Loucy (cell line): ENCODE results near the gene AKAP13.

Experiments used
- H2AFZ ChIP-seq: fragments of 200-600 bp; sonication (generic); 2 replicates; pipeline ENCODE4 v1.6.0; 2016; ENCODE audit warnings: antibody characterized with exemption, mild to moderate bottlenecking, low read length, moderate library complexity
- H3F3A ChIP-seq: fragments of 200-600 bp; 2 replicates; pipeline ENCODE4 v1.6.0; 2016; ENCODE audit warnings: antibody characterized with exemption, low read depth, mild to moderate bottlenecking
- H3K27me3 ChIP-seq: fragments of 200-600 bp; sonication (generic); 2 replicates; pipeline ENCODE4 v1.6.1; 2014; ENCODE audit warnings: low read length, mild to moderate bottlenecking; ENCODE audit not compliant: insufficient read depth, poor library complexity, severe bottlenecking
- H3K36me3 ChIP-seq: fragments of 200-600 bp; sonication (generic); 2 replicates; pipeline ENCODE4 v1.6.1; 2016; ENCODE audit warnings: low read length; ENCODE audit not compliant: insufficient read depth
- H3K4me1 ChIP-seq: fragments of 200-600 bp; sonication (generic); 2 replicates; pipeline ENCODE4 v1.5.1; 2014; ENCODE audit warnings: low read length, mild to moderate bottlenecking; ENCODE audit not compliant: insufficient read depth, poor library complexity, severe bottlenecking
- H3K4me2 ChIP-seq: fragments of 200-600 bp; sonication (generic); 2 replicates; pipeline ENCODE4 v1.6.0; 2014; ENCODE audit warnings: antibody characterized with exemption, low read length, low read depth, mild to moderate bottlenecking; ENCODE audit not compliant: poor library complexity, severe bottlenecking
- H3K4me3 ChIP-seq: fragments of 200-600 bp; sonication (generic); 2 replicates; pipeline ENCODE4 v1.5.1; 2014; ENCODE audit warnings: low read length, mild to moderate bottlenecking, mixed read lengths; ENCODE audit not compliant: poor library complexity, severe bottlenecking
- H3K79me2 ChIP-seq: fragments of 200-600 bp; sonication (generic); 2 replicates; pipeline ENCODE4 v1.6.1; 2014; ENCODE audit warnings: low read length; ENCODE audit not compliant: insufficient read depth
- H3K9ac ChIP-seq: fragments of 200-600 bp; sonication (generic); 2 replicates; pipeline ENCODE4 v1.6.0; 2014; ENCODE audit warnings: mild to moderate bottlenecking, low read depth, low read length, moderate library complexity; ENCODE audit not compliant: poor library complexity, severe bottlenecking
- H3K9me2 ChIP-seq: fragments of 200-600 bp; sonication (generic); replicated peaks from 2 replicates; pipeline ENCODE4 v1.6.1; 2016; ENCODE audit warnings: low read depth, low read length, mixed read lengths
- H3K9me3 ChIP-seq: fragments of 200-600 bp; sonication (generic); 2 replicates; pipeline ENCODE4 v1.6.1; 2014; ENCODE audit warnings: mild to moderate bottlenecking, antibody characterized with exemption, low read length, low read depth; ENCODE audit not compliant: insufficient read depth
- H4K20me1 ChIP-seq: fragments of 200-600 bp; sonication (generic); 2 replicates; pipeline ENCODE4 v1.6.0; 2014; ENCODE audit warnings: antibody characterized with exemption, low read length, mild to moderate bottlenecking; ENCODE audit not compliant: insufficient read depth, poor library complexity, severe bottlenecking
- EZH2phosphoT487 ChIP-seq: fragments of 200-600 bp; IDR thresholded peaks from 2 replicates; pipeline ENCODE4 v1.6.1; 2018; ENCODE audit warnings: antibody characterized with exemption, mild to moderate bottlenecking, moderate library complexity, borderline replicate concordance
- TF ChIP-seq, protein P1 (sequence below): fragments of 200-600 bp; sonication (generic); conservative IDR thresholded peaks from 2 replicates; pipeline ENCODE4 v1.5.1; 2014; ENCODE audit warnings: mild to moderate bottlenecking, antibody characterized with exemption, low read length

AKAP13 gene

DNA sequence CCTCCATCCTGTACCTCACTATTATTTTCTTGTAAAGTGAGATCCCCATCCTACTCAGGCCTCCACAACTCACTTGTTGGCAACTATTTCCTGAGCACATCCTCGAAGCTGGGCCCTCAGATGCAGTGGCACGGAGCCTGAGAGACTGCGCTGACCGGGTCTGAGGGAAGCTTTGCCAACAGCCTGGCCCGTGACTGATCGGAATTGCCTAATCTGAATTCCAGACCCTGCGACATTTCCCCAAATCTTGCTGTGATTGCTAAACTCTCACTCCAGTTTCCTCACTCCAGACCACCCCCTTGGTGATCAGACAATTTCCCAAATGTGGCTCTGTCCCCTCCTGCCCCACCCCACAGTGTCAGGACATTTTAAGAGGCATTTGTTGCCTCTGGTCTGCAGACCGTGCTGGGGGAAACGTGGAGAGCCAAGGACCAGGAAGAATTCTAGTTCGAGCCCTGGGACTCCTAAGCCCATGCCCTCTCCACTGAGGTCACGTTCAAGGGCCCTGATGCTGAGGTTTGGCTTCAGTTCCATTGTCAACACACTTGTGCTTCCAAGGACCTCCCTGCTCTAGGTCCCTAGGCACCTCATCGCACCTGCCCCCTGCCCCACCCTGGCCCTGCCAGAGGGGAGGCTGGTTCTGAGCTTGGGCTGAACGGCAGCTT lies 391.5 kb downstream of the AKAP13 start:
- H3K27me3 ChIP-seq: no peaks in the 10 kb centered on the region
- no peaks in the 10 kb centered on the region; the same call in 1 of the 2 replicates for H3K36me3 ChIP-seq
- peaks cover 2% of the 10 kb centered on the region; the same call in 1 of the 2 replicates for H3K79me2 ChIP-seq
- no peaks in the 10 kb centered on the region for H3K9me3 ChIP-seq
- no peak overlapping the region for H3K4me2 ChIP-seq
- no peaks in the 10 kb centered on the region for H3K9me2 ChIP-seq
- TF ChIP-seq, protein P1, sequence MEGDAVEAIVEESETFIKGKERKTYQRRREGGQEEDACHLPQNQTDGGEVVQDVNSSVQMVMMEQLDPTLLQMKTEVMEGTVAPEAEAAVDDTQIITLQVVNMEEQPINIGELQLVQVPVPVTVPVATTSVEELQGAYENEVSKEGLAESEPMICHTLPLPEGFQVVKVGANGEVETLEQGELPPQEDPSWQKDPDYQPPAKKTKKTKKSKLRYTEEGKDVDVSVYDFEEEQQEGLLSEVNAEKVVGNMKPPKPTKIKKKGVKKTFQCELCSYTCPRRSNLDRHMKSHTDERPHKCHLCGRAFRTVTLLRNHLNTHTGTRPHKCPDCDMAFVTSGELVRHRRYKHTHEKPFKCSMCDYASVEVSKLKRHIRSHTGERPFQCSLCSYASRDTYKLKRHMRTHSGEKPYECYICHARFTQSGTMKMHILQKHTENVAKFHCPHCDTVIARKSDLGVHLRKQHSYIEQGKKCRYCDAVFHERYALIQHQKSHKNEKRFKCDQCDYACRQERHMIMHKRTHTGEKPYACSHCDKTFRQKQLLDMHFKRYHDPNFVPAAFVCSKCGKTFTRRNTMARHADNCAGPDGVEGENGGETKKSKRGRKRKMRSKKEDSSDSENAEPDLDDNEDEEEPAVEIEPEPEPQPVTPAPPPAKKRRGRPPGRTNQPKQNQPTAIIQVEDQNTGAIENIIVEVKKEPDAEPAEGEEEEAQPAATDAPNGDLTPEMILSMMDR: no peak
- TF ChIP-seq EZH2phosphoT487: no peak
- no peak overlapping the region for H2AFZ ChIP-seq
- H4K20me1 ChIP-seq: no peaks in the 10 kb centered on the region
- no peak overlapping the region for H3K9ac ChIP-seq
- no peaks in the 10 kb centered on the region for H3F3A ChIP-seq
- H3K4me3 ChIP-seq: no peak overlapping the region
- no peaks in the 10 kb centered on the region for H3K4me1 ChIP-seq

DNA sequence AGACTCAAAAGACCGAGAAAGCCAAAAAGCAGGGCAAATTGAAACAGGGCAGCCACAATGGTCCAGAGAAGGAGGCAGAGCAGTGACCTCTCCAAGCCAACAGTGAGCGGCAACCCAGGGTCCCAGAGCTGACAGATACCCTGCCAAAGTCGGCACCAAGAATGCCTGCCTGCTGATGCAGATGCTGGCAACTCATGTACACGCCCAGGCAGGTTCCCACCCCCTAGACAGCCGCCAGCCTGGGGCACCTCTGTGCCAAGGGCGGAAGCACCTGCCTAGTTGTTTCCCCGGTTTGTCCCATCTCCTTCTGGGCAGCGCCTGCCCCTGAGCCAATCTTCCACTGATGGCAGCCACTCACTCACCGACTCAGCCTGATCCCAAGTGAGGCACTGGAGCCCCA lies 392.3 kb downstream of the AKAP13 start:
- Histone ChIP-seq H4K20me1 (no peaks in the 10 kb centered on the region), H3K4me3 (no peak overlapping the region), H3K9ac (no peak overlapping the region), H3K4me2 (no peak overlapping the region), H3K27me3 (no peaks in the 10 kb centered on the region), H2AFZ (no peak overlapping the region), H3K9me3 (no peaks in the 10 kb centered on the region), H3K79me2 (peaks cover 2% of the 10 kb centered on the region; the same call in 1 of the 2 replicates), H3K36me3 (no peaks in the 10 kb centered on the region; the same call in 1 of the 2 replicates), H3K4me1 (no peaks in the 10 kb centered on the region), H3F3A (no peaks in the 10 kb centered on the region), H3K9me2 (no peaks in the 10 kb centered on the region)
- TF ChIP-seq, protein P1: no peak
- TF ChIP-seq EZH2phosphoT487: no peak

DNA sequence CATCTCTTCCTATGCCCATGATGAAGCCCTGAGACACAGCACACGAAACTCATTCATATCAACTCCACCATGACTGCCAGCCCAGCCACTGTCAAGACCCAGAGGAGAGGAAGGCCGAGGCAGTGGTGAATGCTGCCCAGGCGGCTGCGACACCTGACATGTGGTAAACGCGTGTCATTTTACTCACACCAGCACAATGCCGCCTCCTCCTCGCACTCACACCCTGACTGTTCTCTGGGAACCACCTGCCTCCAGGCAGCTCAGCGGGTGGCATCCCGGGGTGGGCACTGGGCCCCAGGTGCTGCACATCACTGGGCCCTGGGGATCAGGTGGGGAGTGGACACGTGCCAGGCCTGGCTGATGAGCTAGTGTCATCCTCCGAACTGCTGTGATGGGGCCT lies 392.8 kb downstream of the AKAP13 start:
- TF ChIP-seq EZH2phosphoT487: no peak
- TF ChIP-seq, protein P1: no peak
- H3K27me3 ChIP-seq: no peaks in the 10 kb centered on the region
- no peaks in the 10 kb centered on the region for H3F3A ChIP-seq
- no peaks in the 10 kb centered on the region for H3K4me1 ChIP-seq
- no peak overlapping the region for H2AFZ ChIP-seq
- no peaks in the 10 kb centered on the region for H4K20me1 ChIP-seq
- no peaks in the 10 kb centered on the region for H3K36me3 ChIP-seq
- H3K9ac ChIP-seq: no peak overlapping the region
- no peaks in the 10 kb centered on the region for H3K9me2 ChIP-seq
- no peak overlapping the region for H3K4me2 ChIP-seq
- H3K79me2 ChIP-seq: peaks cover 2% of the 10 kb centered on the region; the same call in 1 of the 2 replicates
- no peak overlapping the region for H3K4me3 ChIP-seq
- no peaks in the 10 kb centered on the region for H3K9me3 ChIP-seq
